Measurements from ENCODE around the gene JAZF1.

JAZF1 gene

DNA sequence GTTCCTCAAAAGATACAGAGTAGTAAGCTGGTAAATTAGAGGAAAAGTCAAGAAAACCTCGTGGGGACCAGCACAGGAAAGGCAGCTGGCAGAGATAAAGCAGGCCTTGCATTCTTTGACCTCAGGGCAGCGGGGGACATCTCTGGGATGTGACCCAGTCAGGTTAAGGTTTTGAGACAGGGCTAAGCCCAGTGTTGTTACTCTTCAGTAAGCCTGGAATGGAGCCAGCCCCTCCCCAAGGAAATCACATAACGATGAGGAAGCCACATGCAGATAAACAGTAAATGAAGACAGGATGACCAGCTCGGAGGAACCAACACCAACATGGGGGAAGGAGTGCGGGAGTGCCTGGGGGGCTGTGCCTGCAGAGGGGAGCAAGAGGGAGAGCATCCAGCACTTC lies 99.6 kb downstream of the JAZF1 start:
- Histone ChIP-seq H3K4me2 (ENCODE audit: low read length) (no peak overlapping the region), H2AFZ (ENCODE audit: low read length) (no peak overlapping the region), H3K79me2 (ENCODE audit: insufficient read depth, low read length) (no peaks in the 10 kb centered on the region), H3K27ac (ENCODE audit: low read depth, low read length, poor library complexity, severe bottlenecking) (no peak overlapping the region), H3K9ac (ENCODE audit: low read length) (no peak overlapping the region), H3K36me3 (ENCODE audit: insufficient read depth, low read length) (no peaks in the 10 kb centered on the region), H4K20me1 (ENCODE audit: insufficient read depth, low read length) (peaks cover 6% of the 10 kb centered on the region; the same call in 1 of the 2 replicates), H3K27me3 (ENCODE audit: insufficient read depth, low read length) (no peaks in the 10 kb centered on the region), H3F3A (ENCODE audit: insufficient read depth, low read length) (no peaks in the 10 kb centered on the region), H3K9me3 (ENCODE audit: low read length) (no peaks in the 10 kb centered on the region), H3K9me2 (ENCODE audit: low read depth, low read length) (no peaks in the 10 kb centered on the region), H3K4me3 (ENCODE audit: low read depth, low read length, poor library complexity, severe bottlenecking) (no peak overlapping the region), H3K4me1 (ENCODE audit: insufficient read depth, low read length, severe bottlenecking) (peaks cover 4% of the 10 kb centered on the region)
- TF ChIP-seq, protein P1, sequence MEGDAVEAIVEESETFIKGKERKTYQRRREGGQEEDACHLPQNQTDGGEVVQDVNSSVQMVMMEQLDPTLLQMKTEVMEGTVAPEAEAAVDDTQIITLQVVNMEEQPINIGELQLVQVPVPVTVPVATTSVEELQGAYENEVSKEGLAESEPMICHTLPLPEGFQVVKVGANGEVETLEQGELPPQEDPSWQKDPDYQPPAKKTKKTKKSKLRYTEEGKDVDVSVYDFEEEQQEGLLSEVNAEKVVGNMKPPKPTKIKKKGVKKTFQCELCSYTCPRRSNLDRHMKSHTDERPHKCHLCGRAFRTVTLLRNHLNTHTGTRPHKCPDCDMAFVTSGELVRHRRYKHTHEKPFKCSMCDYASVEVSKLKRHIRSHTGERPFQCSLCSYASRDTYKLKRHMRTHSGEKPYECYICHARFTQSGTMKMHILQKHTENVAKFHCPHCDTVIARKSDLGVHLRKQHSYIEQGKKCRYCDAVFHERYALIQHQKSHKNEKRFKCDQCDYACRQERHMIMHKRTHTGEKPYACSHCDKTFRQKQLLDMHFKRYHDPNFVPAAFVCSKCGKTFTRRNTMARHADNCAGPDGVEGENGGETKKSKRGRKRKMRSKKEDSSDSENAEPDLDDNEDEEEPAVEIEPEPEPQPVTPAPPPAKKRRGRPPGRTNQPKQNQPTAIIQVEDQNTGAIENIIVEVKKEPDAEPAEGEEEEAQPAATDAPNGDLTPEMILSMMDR (IDR thresholded peaks at IDR 0.05; ENCODE audit: low read length), result no peak
- no peak for TF ChIP-seq EZH2 (IDR thresholded peaks at IDR 0.05; ENCODE audit: borderline replicate concordance, low read length)

DNA sequence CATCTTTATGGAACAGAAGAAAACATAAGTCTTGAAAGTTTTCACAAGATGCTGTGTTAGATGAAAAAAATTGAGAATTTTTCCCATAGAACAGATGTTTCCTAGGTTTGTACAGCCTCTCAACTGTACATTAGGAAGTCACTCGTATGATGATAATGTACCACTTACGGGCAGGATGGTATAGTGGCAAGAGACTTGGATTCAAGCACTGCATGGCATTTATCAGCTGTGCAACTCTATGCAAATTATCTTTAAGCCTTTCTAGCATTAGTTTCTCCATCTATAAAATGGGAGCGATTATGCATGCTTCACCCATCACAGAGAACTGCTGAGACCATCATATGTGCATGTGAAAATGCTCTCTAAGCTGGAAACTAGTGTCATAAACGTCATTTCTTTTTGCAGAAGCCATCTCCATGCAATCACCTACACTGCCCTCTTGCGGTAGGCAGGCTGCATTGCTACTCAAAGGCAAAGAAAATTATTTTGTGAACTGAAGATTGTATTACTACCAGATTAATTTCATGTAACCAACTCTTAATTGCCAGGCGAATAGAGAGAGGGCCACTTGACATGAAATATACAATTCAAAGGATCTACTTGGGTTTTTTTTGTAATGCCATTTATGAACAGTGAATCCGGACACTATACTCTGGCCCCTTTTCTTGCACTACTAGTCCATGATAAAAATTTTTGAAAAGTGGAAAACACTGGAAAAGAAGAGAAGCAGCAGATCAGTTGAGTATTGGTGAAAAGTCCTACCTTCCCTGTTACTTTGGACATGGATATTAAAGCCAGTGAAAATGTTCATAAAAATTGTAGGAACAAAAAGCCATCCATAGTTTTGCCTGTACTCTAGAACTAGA lies 102.3 kb downstream of the JAZF1 start:
- Histone ChIP-seq H3K4me2 (ENCODE audit: low read length) (no peak overlapping the region), H3K4me1 (ENCODE audit: insufficient read depth, low read length, severe bottlenecking) (no peaks in the 10 kb centered on the region), H3F3A (ENCODE audit: insufficient read depth, low read length) (no peaks in the 10 kb centered on the region), H3K36me3 (ENCODE audit: insufficient read depth, low read length) (no peaks in the 10 kb centered on the region), H3K9me2 (ENCODE audit: low read depth, low read length) (no peaks in the 10 kb centered on the region), H3K27ac (ENCODE audit: low read depth, low read length, poor library complexity, severe bottlenecking) (no peak overlapping the region), H4K20me1 (ENCODE audit: insufficient read depth, low read length) (no peaks in the 10 kb centered on the region; the same call in 1 of the 2 replicates), H2AFZ (ENCODE audit: low read length) (no peak overlapping the region), H3K27me3 (ENCODE audit: insufficient read depth, low read length) (no peaks in the 10 kb centered on the region), H3K4me3 (ENCODE audit: low read depth, low read length, poor library complexity, severe bottlenecking) (no peak overlapping the region), H3K79me2 (ENCODE audit: insufficient read depth, low read length) (no peaks in the 10 kb centered on the region), H3K9me3 (ENCODE audit: low read length) (no peaks in the 10 kb centered on the region), H3K9ac (ENCODE audit: low read length) (no peak overlapping the region)
- no peak for TF ChIP-seq EZH2 (IDR thresholded peaks at IDR 0.05; ENCODE audit: borderline replicate concordance, low read length)
- TF ChIP-seq, protein P1 (IDR thresholded peaks at IDR 0.05; ENCODE audit: low read length), result peak; percentile 100

DNA sequence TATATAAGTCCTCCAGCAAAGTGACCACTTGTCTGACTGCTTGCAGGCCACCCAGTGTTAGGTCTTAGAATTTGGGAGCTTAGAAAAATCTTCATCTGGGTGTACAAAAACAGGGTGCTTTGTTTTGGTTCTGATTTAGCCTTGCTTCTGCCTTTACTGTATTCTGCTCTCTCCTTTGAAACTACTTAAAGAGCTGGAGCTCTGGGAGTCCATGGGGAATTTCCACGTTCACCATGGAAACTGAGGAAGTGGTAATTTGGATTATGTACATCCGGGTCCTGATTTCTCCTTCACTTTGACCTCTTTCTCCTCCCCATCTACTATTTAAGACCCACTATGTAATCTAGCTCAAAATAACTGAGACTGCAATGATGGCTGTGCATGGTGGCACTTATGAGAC lies 103.0 kb downstream of the JAZF1 start:
- Histone ChIP-seq H3K27me3 (ENCODE audit: insufficient read depth, low read length) (no peaks in the 10 kb centered on the region), H3K36me3 (ENCODE audit: insufficient read depth, low read length) (no peaks in the 10 kb centered on the region), H4K20me1 (ENCODE audit: insufficient read depth, low read length) (no peaks in the 10 kb centered on the region; the same call in 1 of the 2 replicates), H3K4me3 (ENCODE audit: low read depth, low read length, poor library complexity, severe bottlenecking) (no peak overlapping the region), H3K79me2 (ENCODE audit: insufficient read depth, low read length) (no peaks in the 10 kb centered on the region), H3K9me3 (ENCODE audit: low read length) (no peaks in the 10 kb centered on the region), H3K9ac (ENCODE audit: low read length) (no peak overlapping the region), H3F3A (ENCODE audit: insufficient read depth, low read length) (no peaks in the 10 kb centered on the region), H2AFZ (ENCODE audit: low read length) (no peak overlapping the region), H3K27ac (ENCODE audit: low read depth, low read length, poor library complexity, severe bottlenecking) (no peak overlapping the region), H3K4me2 (ENCODE audit: low read length) (no peak overlapping the region), H3K4me1 (ENCODE audit: insufficient read depth, low read length, severe bottlenecking) (no peaks in the 10 kb centered on the region), H3K9me2 (ENCODE audit: low read depth, low read length) (no peaks in the 10 kb centered on the region)
- TF ChIP-seq, protein P1 (IDR thresholded peaks at IDR 0.05; ENCODE audit: low read length), result no peak
- TF ChIP-seq EZH2 (IDR thresholded peaks at IDR 0.05; ENCODE audit: borderline replicate concordance, low read length), result no peak

Data from OCI-LY1 (cell line).